H9 (cell line): ENCODE data around the gene FANCC. TPM values are rescaled to one million over a fixed set of nuclear protein-coding genes. Genes with fewer than 3 reads are reported as not detected.
A peak's percentile ranks its signal among the peaks of the same experiment; 100 is the strongest.

Experiments
- DNase-seq: peaks from one replicate; pipeline ENCODE4 v3.0.0-alpha.2; 2017
- H2AFZ ChIP-seq: one replicate; pipeline ENCODE4 v1.6.1; 2013; ENCODE audit warnings: mild to moderate bottlenecking, low read length, control low read depth, moderate library complexity
- H2AK5ac ChIP-seq: 2 replicates; pipeline ENCODE4 v1.6.1; 2013; ENCODE audit warnings: low read length, control low read depth, mixed read lengths; ENCODE audit not compliant: insufficient read length
- H2BK120ac ChIP-seq: one replicate; pipeline ENCODE4 v1.6.1; 2013; ENCODE audit warnings: low read depth, mild to moderate bottlenecking, low read length, control low read depth, inconsistent platforms; ENCODE audit not compliant: poor library complexity, severe bottlenecking
- H2BK12ac ChIP-seq: 2 replicates; pipeline ENCODE4 v1.6.1; 2013; ENCODE audit warnings: low read length, control low read depth, mixed read lengths, low read depth; ENCODE audit not compliant: insufficient read length
- H2BK15ac ChIP-seq: 2 replicates; pipeline ENCODE4 v1.6.1; 2013; ENCODE audit warnings: low read depth, low read length, control low read depth
- H2BK20ac ChIP-seq: one replicate; pipeline ENCODE4 v1.6.1; 2013; ENCODE audit warnings: low read depth, mild to moderate bottlenecking, low read length, control low read depth, inconsistent platforms; ENCODE audit not compliant: poor library complexity, severe bottlenecking
- H2BK5ac ChIP-seq: 2 replicates; pipeline ENCODE4 v1.6.1; 2013; ENCODE audit warnings: low read length, control low read depth, mixed read lengths; ENCODE audit not compliant: insufficient read length
- H3K14ac ChIP-seq: 2 replicates; pipeline ENCODE4 v1.6.1; 2013; ENCODE audit warnings: low read length, control low read depth; ENCODE audit not compliant: insufficient read depth
- H3K18ac ChIP-seq: 2 replicates; pipeline ENCODE4 v1.6.1; 2013; ENCODE audit warnings: low read depth, mild to moderate bottlenecking, mixed read lengths, low read length, control low read depth; ENCODE audit not compliant: insufficient read length
- H3K23ac ChIP-seq: 2 replicates; pipeline ENCODE4 v1.6.1; 2013; ENCODE audit warnings: low read length, control low read depth, mixed read lengths, low read depth; ENCODE audit not compliant: insufficient read length
- H3K23me2 ChIP-seq: 2 replicates; pipeline ENCODE4 v1.6.1; 2013; ENCODE audit warnings: low read depth, mild to moderate bottlenecking, mixed read lengths, low read length, control low read depth; ENCODE audit not compliant: insufficient read length, poor library complexity, severe bottlenecking
- H3K27ac ChIP-seq: 2 replicates; pipeline ENCODE4 v1.5.1; 2013; ENCODE audit warnings: low read length, control low read depth, mixed read lengths, low read depth; ENCODE audit not compliant: insufficient read length
- H3K27me3 ChIP-seq: 2 replicates; pipeline ENCODE4 v1.6.1; 2013; ENCODE audit warnings: low read length, control low read depth, inconsistent platforms; ENCODE audit not compliant: insufficient read depth
- H3K4ac ChIP-seq: 2 replicates; pipeline ENCODE4 v1.6.1; 2013; ENCODE audit warnings: low read depth, mild to moderate bottlenecking, control low read depth, inconsistent platforms, low read length, moderate library complexity
- H3K4me1 ChIP-seq: 2 replicates; pipeline ENCODE4 v1.6.1; 2013; ENCODE audit warnings: low read length, control low read depth, inconsistent platforms; ENCODE audit not compliant: insufficient read depth
- H3K4me2 ChIP-seq: 2 replicates; pipeline ENCODE4 v1.6.1; 2013; ENCODE audit warnings: low read length, control low read depth, mixed read lengths; ENCODE audit not compliant: insufficient read length, insufficient read depth
- H3K56ac ChIP-seq: 2 replicates; pipeline ENCODE4 v1.6.1; 2013; ENCODE audit warnings: low read depth, mild to moderate bottlenecking, mixed read lengths, low read length, control low read depth; ENCODE audit not compliant: insufficient read length
- H3K79me1 ChIP-seq: 2 replicates; pipeline ENCODE4 v1.6.1; 2013; ENCODE audit warnings: low read depth, mild to moderate bottlenecking, moderate library complexity, low read length, control low read depth, inconsistent platforms; ENCODE audit not compliant: insufficient read depth, poor library complexity, severe bottlenecking
- H3K79me2 ChIP-seq: 2 replicates; pipeline ENCODE4 v1.6.1; 2013; ENCODE audit warnings: low read length, control low read depth, inconsistent platforms; ENCODE audit not compliant: insufficient read depth
- H3K9ac ChIP-seq: 2 replicates; pipeline ENCODE4 v1.6.1; 2013; ENCODE audit warnings: low read length, control low read depth, mixed read lengths; ENCODE audit not compliant: insufficient read length; ENCODE audit errors: extremely low read depth
- H3K9me3 ChIP-seq: one replicate; pipeline ENCODE4 v1.6.1; 2013; ENCODE audit warnings: low read depth, low read length, inconsistent platforms; ENCODE audit not compliant: control insufficient read depth
- H3T11ph ChIP-seq: one replicate; pipeline ENCODE4 v1.6.1; 2013; ENCODE audit warnings: mild to moderate bottlenecking, low read length, control low read depth, inconsistent platforms
- H4K20me1 ChIP-seq: one replicate; pipeline ENCODE4 v1.6.1; 2013; ENCODE audit not compliant: control insufficient read depth, insufficient read length, insufficient read depth
- H4K5ac ChIP-seq: 2 replicates; pipeline ENCODE4 v1.6.1; 2013; ENCODE audit warnings: low read depth, mild to moderate bottlenecking, mixed read lengths, low read length, control low read depth; ENCODE audit not compliant: insufficient read length
- H4K8ac ChIP-seq: replicated peaks from 2 replicates; pipeline ENCODE4 v1.6.1; 2013; ENCODE audit warnings: low read length, control low read depth, mixed read lengths, low read depth; ENCODE audit not compliant: insufficient read length
- H4K91ac ChIP-seq: 2 replicates; pipeline ENCODE4 v1.6.1; 2013; ENCODE audit warnings: low read depth, mild to moderate bottlenecking, moderate library complexity, mixed read lengths, low read length, control low read depth; ENCODE audit not compliant: insufficient read length
- H3K27ac Mint-ChIP-seq, 3 experiments: 2 replicates in 2 of 3; 3 replicates in 1 of 3; pipeline ENCODE4 v1.8.0; 2020 to 2021; ENCODE audit warnings: mixed read lengths in 3 of 3, mild to moderate bottlenecking in 1 of 3, moderate library complexity in 1 of 3
- H3K27me3 Mint-ChIP-seq: 2 replicates; pipeline ENCODE4 v1.8.0; 2021; ENCODE audit warnings: low read depth, mild to moderate bottlenecking, moderate library complexity, mixed read lengths
- H3K36me3 Mint-ChIP-seq, 3 experiments: 2 replicates in 2 of 3; 3 replicates in 1 of 3; pipeline ENCODE4 v1.8.0; 2020 to 2021; ENCODE audit warnings: low read depth in 3 of 3, mixed read lengths in 3 of 3; ENCODE audit not compliant: insufficient read depth in 1 of 3
- H3K4me1 Mint-ChIP-seq, 2 experiments: 2 replicates each; pipeline ENCODE4 v1.8.0; 2020; ENCODE audit warnings: mixed read lengths in 2 of 2
- H3K4me3 Mint-ChIP-seq, 2 experiments: 2 replicates in 1 of 2; 3 replicates in 1 of 2; pipeline ENCODE4 v1.8.0; 2020 to 2021; ENCODE audit warnings: mild to moderate bottlenecking in 2 of 2, mixed read lengths in 2 of 2, moderate library complexity in 1 of 2
- H3K9me3 Mint-ChIP-seq, 2 experiments: 2 replicates in 1 of 2; 3 replicates in 1 of 2; pipeline ENCODE4 v1.8.0; 2020; ENCODE audit warnings: mild to moderate bottlenecking in 2 of 2, mixed read lengths in 2 of 2, moderate library complexity in 1 of 2
- CTCF ChIP-seq: fragments of 200-600 bp; sonication (generic); conservative IDR thresholded peaks from 3 replicates; pipeline ENCODE4 v1.8.0; 2021; ENCODE audit warnings: antibody characterized with exemption, mild to moderate bottlenecking
- WGBS: extraction: QIAGEN DNeasy Blood & Tissue Kit; methylation state at CpG from one replicate; pipeline ENCODE4 v1.1.7; 2013; ENCODE audit warnings: missing lambda C conversion rate, low lambda C conversion rate, mixed read lengths; ENCODE audit not compliant: insufficient read length; ENCODE audit errors: extremely low coverage; 5-methylcytosine and 5-hydroxymethylcytosine counted together
- total RNA-seq: library from RNA; stranded (reverse); gene quantifications from 2 replicates; pipeline ENCODE4 v1.2.1, GENCODE V29; 2021

Gene FANCC
- total RNA-seq, 1 experiment from 2014 or later = 14.6 TPM

- Histone ChIP-seq H2AK5ac (no peak overlapping the region), H3K23me2 (no peaks in the 10 kb centered on the region), H2BK15ac (no peak overlapping the region), H3K9ac (no peak overlapping the region), H3K14ac (no peak overlapping the region), H3K18ac (no peak overlapping the region), H4K91ac (no peak overlapping the region), H3T11ph (no peak overlapping the region), H3K56ac (no peak overlapping the region), H3K27ac (no peak overlapping the region), H3K9me3 (no peaks in the 10 kb centered on the region), H3K23ac (no peak overlapping the region), H3K4me1 (peaks cover 5% of the 10 kb centered on the region), H3K27me3 (no peaks in the 10 kb centered on the region), H3K79me1 (no peaks in the 10 kb centered on the region), H2BK120ac (no peak overlapping the region), H4K5ac (no peak overlapping the region), H3K79me2 (no peaks in the 10 kb centered on the region), H4K20me1 (no peaks in the 10 kb centered on the region), H2AFZ (no peak overlapping the region), H2BK5ac (no peak overlapping the region), H2BK20ac (no peak overlapping the region), H3K4me2 (no peak overlapping the region), H4K8ac (no peak overlapping the region), H2BK12ac (no peak overlapping the region), H3K4ac (no peak overlapping the region)
- Mint-ChIP-seq H3K27ac (peak overlapping the region in 1 of 3 experiments; percentile 11; a peak in 1 of 7 replicates), H3K36me3 (no peaks in the 10 kb centered on the region), H3K4me1 (peaks cover 25 to 28% of the 10 kb centered on the region in 2 experiments), H3K9me3 (no peaks in the 10 kb centered on the region), H3K4me3 (no peak overlapping the region), H3K27me3 (no peaks in the 10 kb centered on the region)
- TF ChIP-seq CTCF = no peak
- no peak for DNase-seq
- WGBS = no CpG with 5 or more reads among the region's 1 CpG
Observed at GRCh38 chr9:95171596-95171995, 145.9 kb downstream of the FANCC start.
